ENCODE results near the gene VAV3.
"Not testable (repeated sequence)": the region's sequence is repeated elsewhere in the genome, so short reads cannot be mapped to it uniquely, and the experiment has no call there.

VAV3 gene

GRCh38 chr1:107965110-107965991, at the start of gene VAV3:
Gene VAV3 (minus strand): TSS chr1:107965180. CDS start chr1:107964869, 311 bp downstream.
- Mint-ChIP-seq H3K4me3 (peak within 1 kb of the TSS; percentile 83), H3K27me3 (no peaks in the 10 kb centered on the region), H3K27ac (peak within 1 kb of the TSS; percentile 95), H3K9me3 (no peaks in the 10 kb centered on the region), H3K4me1 (ENCODE audit: low read depth) (peaks cover 39% of the 10 kb centered on the region), H3K36me3 (ENCODE audit: low read depth) (peaks cover 9% of the 10 kb centered on the region)
- peak; percentile 83 for DNase-seq

- no peak overlapping the region for H3K27ac Mint-ChIP-seq
- H3K27me3 Mint-ChIP-seq: no peaks in the 10 kb centered on the region
- no peaks in the 10 kb centered on the region for H3K9me3 Mint-ChIP-seq
- H3K36me3 Mint-ChIP-seq (ENCODE audit: low read depth): no peaks in the 10 kb centered on the region
- no peak for DNase-seq
- H3K4me1 Mint-ChIP-seq (ENCODE audit: low read depth): peaks cover 32% of the 10 kb centered on the region
- no peak overlapping the region for H3K4me3 Mint-ChIP-seq
Observed at GRCh38 chr1:108012553-108012952, 47.6 kb upstream of the VAV3 start.

- H3K27me3 Mint-ChIP-seq: no peaks in the 10 kb centered on the region
- H3K4me1 Mint-ChIP-seq (ENCODE audit: low read depth): peaks cover 23% of the 10 kb centered on the region
- DNase-seq: no peak
- no peaks in the 10 kb centered on the region for H3K36me3 Mint-ChIP-seq (ENCODE audit: low read depth)
- H3K4me3 Mint-ChIP-seq: no peak overlapping the region
- H3K9me3 Mint-ChIP-seq: no peaks in the 10 kb centered on the region
- H3K27ac Mint-ChIP-seq: no peak overlapping the region
Observed at GRCh38 chr1:108011295-108011694, 46.3 kb upstream of the VAV3 start.

DNA sequence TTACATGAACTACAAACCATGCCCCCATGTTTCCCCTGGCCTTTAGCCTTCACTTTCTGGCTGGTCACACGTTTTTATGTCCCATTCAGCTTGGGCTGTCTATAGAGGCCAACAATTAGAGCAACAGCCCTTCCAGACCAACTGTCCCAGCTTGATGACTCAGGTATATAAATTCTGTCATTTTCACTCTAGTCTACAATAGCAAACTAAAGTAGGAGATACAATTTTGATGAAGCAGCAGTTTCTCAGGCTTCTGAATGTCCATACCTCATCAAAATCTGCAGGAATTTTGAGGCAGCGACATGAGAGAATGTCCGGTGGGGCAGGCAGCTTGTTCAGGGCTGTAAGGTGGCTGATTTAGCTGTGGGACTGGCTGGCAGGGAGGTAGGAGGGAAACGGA, 45.6 kb upstream of the VAV3 start:
- Mint-ChIP-seq H3K4me3 (no peak overlapping the region), H3K36me3 (ENCODE audit: low read depth) (no peaks in the 10 kb centered on the region), H3K27me3 (no peaks in the 10 kb centered on the region)

DNA sequence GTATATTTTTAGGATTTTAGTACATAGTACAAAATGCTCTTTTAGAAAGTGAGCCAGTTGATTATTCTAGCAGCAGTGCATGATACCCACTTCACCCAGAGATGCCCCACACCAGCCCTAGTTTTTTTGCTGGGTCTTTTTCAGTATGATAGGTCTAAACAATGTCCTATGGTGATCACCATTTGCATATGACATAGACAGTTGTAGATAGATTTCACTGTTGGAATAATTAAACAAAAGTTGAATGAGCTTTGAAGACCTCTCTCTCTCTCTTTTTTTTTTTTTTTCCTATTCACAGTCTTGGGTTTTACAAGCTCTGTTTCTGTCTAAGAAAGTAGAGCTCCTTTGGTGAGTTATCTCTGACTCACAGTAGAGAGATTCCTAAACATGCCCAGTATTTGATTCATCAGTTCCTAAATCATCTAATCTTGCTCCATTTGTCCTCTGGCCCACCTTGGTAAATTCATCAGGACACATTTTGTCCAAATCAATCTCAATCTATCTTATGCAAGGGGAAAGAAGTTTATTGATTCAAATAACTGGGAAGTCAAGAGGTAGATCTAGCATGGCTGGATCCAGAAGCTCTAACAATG, 44.7 kb upstream of the VAV3 start:
- no peak for DNase-seq
- Mint-ChIP-seq H3K4me3 (no peak overlapping the region), H3K4me1 (ENCODE audit: low read depth) (peaks cover 22% of the 10 kb centered on the region), H3K36me3 (ENCODE audit: low read depth) (no peaks in the 10 kb centered on the region), H3K27me3 (no peaks in the 10 kb centered on the region), H3K9me3 (no peaks in the 10 kb centered on the region), H3K27ac (no peak overlapping the region)

More for the DNA sequence above, 45.6 kb upstream of the VAV3 start:
- no peaks in the 10 kb centered on the region for H3K9me3 Mint-ChIP-seq
- H3K4me1 Mint-ChIP-seq (ENCODE audit: low read depth): peaks cover 22% of the 10 kb centered on the region
- DNase-seq: no peak
- no peak overlapping the region for H3K27ac Mint-ChIP-seq

- no peak overlapping the region for H3K4me3 Mint-ChIP-seq
- H3K27ac Mint-ChIP-seq: no peak overlapping the region
- DNase-seq: no peak
- no peaks in the 10 kb centered on the region for H3K27me3 Mint-ChIP-seq
- H3K36me3 Mint-ChIP-seq (ENCODE audit: low read depth): no peaks in the 10 kb centered on the region
- H3K9me3 Mint-ChIP-seq: no peaks in the 10 kb centered on the region
- H3K4me1 Mint-ChIP-seq (ENCODE audit: low read depth): peaks cover 22% of the 10 kb centered on the region
Observed at GRCh38 chr1:108007531-108007930, 42.6 kb upstream of the VAV3 start.

DNA sequence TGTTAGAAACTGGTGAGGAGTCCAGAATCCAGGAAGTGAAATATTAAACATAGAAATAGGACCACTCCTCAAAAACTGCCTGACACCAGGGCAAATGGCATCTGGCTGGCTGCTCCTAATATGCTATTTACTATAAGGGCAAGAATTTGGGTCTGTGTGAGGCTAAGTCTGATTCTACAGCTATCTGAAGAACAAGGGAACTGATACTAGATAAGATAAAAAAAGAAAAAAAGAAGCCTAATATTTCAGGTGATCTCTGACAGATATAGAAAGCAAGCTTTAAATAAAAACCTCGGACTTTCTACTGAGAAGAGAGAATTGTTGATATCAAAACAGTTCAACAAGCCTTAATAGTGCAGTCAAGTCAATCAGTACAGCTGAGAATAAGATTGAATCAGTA, 42.1 kb upstream of the VAV3 start:
- Mint-ChIP-seq H3K9me3 (no peaks in the 10 kb centered on the region), H3K4me1 (ENCODE audit: low read depth) (peaks cover 22% of the 10 kb centered on the region), H3K36me3 (ENCODE audit: low read depth) (no peaks in the 10 kb centered on the region), H3K4me3 (no peak overlapping the region), H3K27ac (no peak overlapping the region), H3K27me3 (no peaks in the 10 kb centered on the region)
- DNase-seq: no peak

DNA sequence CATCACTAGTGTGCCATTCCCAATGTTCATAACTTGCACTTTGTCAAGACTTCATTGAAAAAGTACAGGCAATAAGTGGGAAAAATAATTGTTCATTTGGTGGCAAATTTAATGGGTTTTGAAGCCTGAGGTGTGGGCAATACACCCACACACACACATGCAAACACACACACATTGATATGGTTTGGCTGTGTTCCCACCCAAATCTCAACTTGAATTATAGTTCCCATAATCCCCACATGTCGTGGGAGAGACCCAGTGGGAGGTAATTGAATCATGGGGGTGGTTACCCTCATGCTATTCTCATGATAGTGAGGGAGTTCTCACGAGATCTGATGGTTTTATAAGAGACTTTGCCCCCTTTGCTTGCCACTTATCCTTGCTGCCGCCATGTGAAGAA, 39.9 kb upstream of the VAV3 start:
- H3K4me1 Mint-ChIP-seq (ENCODE audit: low read depth): peaks cover 17% of the 10 kb centered on the region
- not testable (repeated sequence) for H3K4me3 Mint-ChIP-seq; H3K36me3 Mint-ChIP-seq (ENCODE audit: low read depth); DNase-seq; H3K9me3 Mint-ChIP-seq; H3K27me3 Mint-ChIP-seq; H3K27ac Mint-ChIP-seq

DNA sequence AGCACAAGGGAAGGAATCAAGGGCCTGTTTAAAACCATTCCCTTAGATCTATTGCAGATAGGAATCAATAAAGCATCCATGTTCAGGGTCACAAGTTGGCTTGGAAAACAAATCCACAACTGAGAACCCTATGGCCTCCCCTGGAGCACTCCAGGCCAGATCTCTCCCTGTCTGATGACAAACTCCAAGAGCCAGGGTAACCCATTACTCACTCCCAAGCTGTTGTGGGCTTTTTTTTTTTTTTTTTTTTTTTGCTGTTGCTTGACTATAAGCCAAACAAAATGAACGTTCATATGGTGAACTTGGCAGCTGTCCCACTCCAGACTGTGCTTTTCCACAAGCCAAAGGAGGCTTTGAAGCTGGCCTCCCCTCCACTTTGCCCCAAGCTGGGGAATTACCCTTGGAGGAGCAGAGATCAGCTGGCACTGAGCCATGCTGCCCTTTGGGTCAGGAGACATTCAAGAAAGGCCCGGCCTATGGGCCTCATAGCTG, 35.7 kb upstream of the VAV3 start:
- DNase-seq: no peak
- Mint-ChIP-seq H3K4me1 (ENCODE audit: low read depth) (no peaks in the 10 kb centered on the region), H3K36me3 (ENCODE audit: low read depth) (no peaks in the 10 kb centered on the region)

DNA sequence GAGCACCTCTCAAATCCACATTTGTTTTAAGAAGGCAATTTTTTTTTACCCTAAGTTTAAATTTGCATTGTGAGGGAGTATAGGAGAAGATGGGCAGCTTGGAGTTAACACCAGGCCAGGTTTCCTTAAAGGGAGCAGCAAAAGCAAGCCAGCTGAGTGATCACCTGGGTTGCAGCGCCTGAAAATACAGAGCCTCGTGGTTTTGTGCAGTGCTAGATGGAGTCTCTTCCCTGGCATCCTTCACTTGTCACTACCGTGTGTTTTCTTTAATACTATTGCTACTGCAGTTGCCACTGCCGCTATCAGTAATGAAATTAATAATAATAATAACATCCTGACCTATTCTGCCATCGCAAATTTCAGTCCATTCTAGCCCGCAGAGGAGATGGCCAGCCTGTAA, 35.2 kb upstream of the VAV3 start:
- H3K27me3 Mint-ChIP-seq: no peaks in the 10 kb centered on the region
- no peak overlapping the region for H3K27ac Mint-ChIP-seq
- H3K4me3 Mint-ChIP-seq: no peak overlapping the region
- DNase-seq: no peak
- no peaks in the 10 kb centered on the region for H3K4me1 Mint-ChIP-seq (ENCODE audit: low read depth)
- H3K36me3 Mint-ChIP-seq (ENCODE audit: low read depth): no peaks in the 10 kb centered on the region
- H3K9me3 Mint-ChIP-seq: no peaks in the 10 kb centered on the region

More for the DNA sequence above, 35.7 kb upstream of the VAV3 start:
- no peak overlapping the region for H3K4me3 Mint-ChIP-seq
- H3K27me3 Mint-ChIP-seq: no peaks in the 10 kb centered on the region
- no peaks in the 10 kb centered on the region for H3K9me3 Mint-ChIP-seq
- no peak overlapping the region for H3K27ac Mint-ChIP-seq

GRCh38 chr1:107997866-107998265, 32.9 kb upstream of the VAV3 start:
- Mint-ChIP-seq H3K27me3 (no peaks in the 10 kb centered on the region), H3K4me1 (ENCODE audit: low read depth) (no peaks in the 10 kb centered on the region), H3K9me3 (no peaks in the 10 kb centered on the region), H3K4me3 (no peak overlapping the region), H3K36me3 (ENCODE audit: low read depth) (no peaks in the 10 kb centered on the region), H3K27ac (no peak overlapping the region)
- DNase-seq: no peak

DNA sequence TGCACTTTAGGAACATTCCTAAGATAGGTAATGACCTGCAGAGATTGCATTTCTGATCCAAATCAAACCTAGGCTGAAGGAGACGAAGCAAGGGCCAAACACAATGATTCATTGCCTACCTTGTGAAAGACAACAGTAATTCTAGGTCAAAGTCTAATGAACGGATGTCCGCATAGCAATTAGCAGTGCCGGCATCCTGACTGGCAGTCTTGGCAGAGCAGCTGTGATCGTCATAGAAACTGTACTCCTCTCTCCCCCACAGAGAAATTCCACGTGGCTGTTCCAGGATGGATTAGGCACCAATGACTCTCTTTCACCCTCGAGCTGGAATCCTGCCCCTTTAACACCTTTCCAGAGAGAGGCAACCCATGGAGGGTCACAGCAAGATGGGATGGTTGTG, 28.9 kb upstream of the VAV3 start:
- DNase-seq: no peak
- Mint-ChIP-seq H3K9me3 (no peaks in the 10 kb centered on the region), H3K27me3 (no peaks in the 10 kb centered on the region), H3K27ac (no peak overlapping the region), H3K4me1 (ENCODE audit: low read depth) (no peaks in the 10 kb centered on the region), H3K36me3 (ENCODE audit: low read depth) (no peaks in the 10 kb centered on the region), H3K4me3 (no peak overlapping the region)

DNA sequence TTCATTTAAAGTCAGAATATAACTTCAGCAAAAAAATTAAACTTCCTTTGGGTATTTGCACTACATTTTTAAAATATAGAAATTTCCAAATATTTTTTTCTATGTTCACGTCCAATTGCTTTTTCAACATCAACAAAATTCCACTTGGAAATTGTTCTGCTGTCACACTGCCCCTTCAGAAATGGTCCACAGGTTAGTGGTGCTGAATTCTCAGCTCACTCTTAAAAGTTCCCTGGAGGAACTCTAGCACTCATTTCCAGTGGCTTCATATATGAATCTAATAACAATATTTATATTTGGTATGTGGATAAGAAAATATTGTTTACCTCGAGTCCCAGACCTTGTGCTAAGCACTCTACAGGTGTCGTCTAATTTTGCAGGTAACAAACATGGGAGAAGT, 27.4 kb upstream of the VAV3 start:
- Mint-ChIP-seq H3K36me3 (ENCODE audit: low read depth) (no peaks in the 10 kb centered on the region), H3K4me3 (no peak overlapping the region), H3K9me3 (no peaks in the 10 kb centered on the region), H3K27me3 (no peaks in the 10 kb centered on the region), H3K27ac (no peak overlapping the region), H3K4me1 (ENCODE audit: low read depth) (no peaks in the 10 kb centered on the region)
- DNase-seq: no peak

DNA sequence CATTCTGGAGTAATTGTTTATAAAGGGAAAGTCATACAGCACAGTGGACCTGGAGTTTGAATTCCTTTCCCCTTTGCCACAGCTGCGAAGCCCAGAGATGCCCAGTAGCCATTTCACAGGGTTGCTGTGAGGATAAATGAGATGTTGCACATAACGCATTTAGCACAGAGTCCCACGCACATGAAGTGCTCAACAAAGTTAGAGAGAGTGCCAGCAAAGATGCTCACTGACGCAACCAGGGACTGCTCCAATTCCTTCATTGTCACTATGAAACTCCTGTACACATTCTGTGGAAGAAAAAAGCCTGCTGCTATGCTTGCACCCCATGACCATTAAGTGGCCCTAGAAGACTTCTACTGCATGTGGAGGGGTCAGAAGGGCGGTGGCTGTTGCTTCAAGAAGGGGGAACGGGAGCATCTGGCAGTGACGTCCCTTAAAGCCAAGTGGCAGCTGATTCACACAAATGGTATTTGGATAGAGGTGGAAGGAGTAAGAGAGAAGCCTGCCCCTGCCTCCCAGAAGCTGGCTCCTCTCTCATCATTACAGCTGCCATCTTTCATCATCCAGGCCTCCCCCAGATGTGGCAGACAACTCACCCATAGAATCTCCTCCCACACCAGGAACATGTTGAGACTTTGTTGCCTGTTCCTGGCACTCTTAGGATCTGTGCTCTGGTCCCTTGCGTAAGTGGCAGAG, 26.5 kb upstream of the VAV3 start:
- Mint-ChIP-seq H3K4me3 (no peak overlapping the region), H3K27ac (no peak overlapping the region), H3K27me3 (no peaks in the 10 kb centered on the region), H3K9me3 (no peaks in the 10 kb centered on the region), H3K36me3 (ENCODE audit: low read depth) (no peaks in the 10 kb centered on the region), H3K4me1 (ENCODE audit: low read depth) (no peaks in the 10 kb centered on the region)
- no peak for DNase-seq

DNA sequence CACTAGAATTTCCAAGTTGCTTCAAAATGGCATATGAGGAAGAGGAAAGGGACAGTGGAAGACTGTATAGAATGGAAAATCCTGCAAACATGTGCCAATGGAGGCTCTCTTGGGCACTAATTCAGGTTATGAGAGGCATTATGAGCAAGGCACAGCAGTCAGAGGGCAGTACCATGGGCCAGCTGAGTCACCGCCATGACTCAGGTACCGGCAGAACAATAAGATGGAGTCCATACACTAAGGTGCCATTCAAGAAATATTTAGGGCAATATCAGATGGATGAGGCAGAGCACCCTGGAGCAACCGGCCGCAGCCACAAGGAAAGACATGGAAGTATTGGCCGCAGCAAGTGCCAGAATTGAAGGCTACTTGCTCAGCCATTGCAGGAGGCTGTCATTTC, 25.6 kb upstream of the VAV3 start:
- Mint-ChIP-seq H3K27ac (no peak overlapping the region), H3K27me3 (no peaks in the 10 kb centered on the region)

More for the DNA sequence above, 25.6 kb upstream of the VAV3 start:
- Mint-ChIP-seq H3K9me3 (no peaks in the 10 kb centered on the region), H3K36me3 (ENCODE audit: low read depth) (no peaks in the 10 kb centered on the region), H3K4me3 (no peak overlapping the region), H3K4me1 (ENCODE audit: low read depth) (no peaks in the 10 kb centered on the region)
- DNase-seq: no peak

Measured in activated T-cell treated with anti-CD3 and anti-CD28 coated beads, Interleukin-2, amount 50 U/mL, for 24 hours (primary cell).